Measurements from ENCODE around the gene BIRC2.

BIRC2 gene

GRCh38 chr11:102393272-102393730, 46.3 kb downstream of the BIRC2 start:
- FAIRE-seq (no peak), DNase-seq (ENCODE audit: insufficient read length, low spot score) (no peak)
- TF ChIP-seq POLR2A (IDR thresholded peaks at IDR 0.05; ENCODE audit: low read depth, low read length) = no peak

- DNase-seq (ENCODE audit: insufficient read length, low spot score) (no peak), FAIRE-seq (no peak)
- no peak for TF ChIP-seq POLR2A (IDR thresholded peaks at IDR 0.05; ENCODE audit: low read depth, low read length)
Measured at GRCh38 chr11:102395720-102396393, 48.8 kb downstream of the BIRC2 start.

- no peak for DNase-seq (ENCODE audit: insufficient read length, low spot score)
- FAIRE-seq = no peak
- no peak for TF ChIP-seq POLR2A (IDR thresholded peaks at IDR 0.05; ENCODE audit: low read depth, low read length)
Measured at GRCh38 chr11:102396708-102397563, 49.9 kb downstream of the BIRC2 start.

GRCh38 chr11:102398297-102398696, 51.3 kb downstream of the BIRC2 start:
- FAIRE-seq = no peak
- no peak for DNase-seq (ENCODE audit: insufficient read length, low spot score)
- no peak for TF ChIP-seq POLR2A (IDR thresholded peaks at IDR 0.05; ENCODE audit: low read depth, low read length)

GRCh38 chr11:102399189-102399588, 52.2 kb downstream of the BIRC2 start:
- no peak for TF ChIP-seq POLR2A (IDR thresholded peaks at IDR 0.05; ENCODE audit: low read depth, low read length)
- FAIRE-seq (no peak), DNase-seq (ENCODE audit: insufficient read length, low spot score) (no peak)

GRCh38 chr11:102400603-102401002, 53.6 kb downstream of the BIRC2 start:
- TF ChIP-seq POLR2A (IDR thresholded peaks at IDR 0.05; ENCODE audit: low read depth, low read length) = no peak
- DNase-seq (ENCODE audit: insufficient read length, low spot score) = no peak
- FAIRE-seq = no peak

GRCh38 chr11:102401905-102402304, 54.9 kb downstream of the BIRC2 start:
- DNase-seq (ENCODE audit: insufficient read length, low spot score) (no peak), FAIRE-seq (no peak)
- no peak for TF ChIP-seq POLR2A (IDR thresholded peaks at IDR 0.05; ENCODE audit: low read depth, low read length)

GRCh38 chr11:102402548-102402947, 55.5 kb downstream of the BIRC2 start:
- DNase-seq (ENCODE audit: insufficient read length, low spot score) (no peak), FAIRE-seq (no peak)
- no peak for TF ChIP-seq POLR2A (IDR thresholded peaks at IDR 0.05; ENCODE audit: low read depth, low read length)

- FAIRE-seq (no peak), DNase-seq (ENCODE audit: insufficient read length, low spot score) (no peak)
- TF ChIP-seq POLR2A (IDR thresholded peaks at IDR 0.05; ENCODE audit: low read depth, low read length) = no peak
Measured at GRCh38 chr11:102405501-102405900, 58.5 kb downstream of the BIRC2 start.

- no peak for DNase-seq (ENCODE audit: insufficient read length, low spot score)
- no peak for FAIRE-seq
- no peak for TF ChIP-seq POLR2A (IDR thresholded peaks at IDR 0.05; ENCODE audit: low read depth, low read length)
Measured at GRCh38 chr11:102406099-102406498, 59.1 kb downstream of the BIRC2 start.

- DNase-seq (ENCODE audit: insufficient read length, low spot score) (no peak), FAIRE-seq (no peak)
- TF ChIP-seq POLR2A (IDR thresholded peaks at IDR 0.05; ENCODE audit: low read depth, low read length) = no peak
Measured at GRCh38 chr11:102407901-102408300, 60.9 kb downstream of the BIRC2 start.

GRCh38 chr11:102408339-102408738, 61.3 kb downstream of the BIRC2 start:
- no peak for FAIRE-seq
- no peak for TF ChIP-seq POLR2A (IDR thresholded peaks at IDR 0.05; ENCODE audit: low read depth, low read length)
- no peak for DNase-seq (ENCODE audit: insufficient read length, low spot score)

- FAIRE-seq (no peak), DNase-seq (ENCODE audit: insufficient read length, low spot score) (no peak)
- no peak for TF ChIP-seq POLR2A (IDR thresholded peaks at IDR 0.05; ENCODE audit: low read depth, low read length)
Measured at GRCh38 chr11:102410382-102410784, 63.4 kb downstream of the BIRC2 start.

- no peak for TF ChIP-seq POLR2A (IDR thresholded peaks at IDR 0.05; ENCODE audit: low read depth, low read length)
- DNase-seq (ENCODE audit: insufficient read length, low spot score) (no peak), FAIRE-seq (no peak)
Measured at GRCh38 chr11:102411142-102411541, 64.1 kb downstream of the BIRC2 start.

- no peak for TF ChIP-seq POLR2A (IDR thresholded peaks at IDR 0.05; ENCODE audit: low read depth, low read length)
- no peak for FAIRE-seq
Measured at GRCh38 chr11:102413497-102413896, 66.5 kb downstream of the BIRC2 start.

More at GRCh38 chr11:102413497-102413896, 66.5 kb downstream of the BIRC2 start:
- no peak for DNase-seq (ENCODE audit: insufficient read length, low spot score)
